Kidney (tissue), 14 donors: Measurements from ENCODE around the gene MUSTN1. TPM values are rescaled to one million over a fixed set of nuclear protein-coding genes. Genes with fewer than 3 reads are reported as not detected.

Experiments used
- DNase-seq, 5 donors: peaks; one replicate each; pipeline ENCODE4 v3.0.0-alpha.2; 2013 to 2020
- FAIRE-seq: peaks from 2 replicates; lab custom pipeline; 2012; peaks lifted over from hg19 to GRCh38; lab: Jason Lieb, UNC
- H3K27ac ChIP-seq, 2 donors: one replicate each; pipeline ENCODE4 v1.7.0; 2013; ENCODE audit warnings: low read depth in 2 of 2, low read length in 2 of 2, inconsistent platforms in 1 of 2
- H3K27me3 ChIP-seq: one replicate; pipeline ENCODE4 v1.7.1; 2013; ENCODE audit warnings: low read length, inconsistent platforms; ENCODE audit not compliant: control insufficient read depth, insufficient read depth
- H3K36me3 ChIP-seq, 3 donors: one replicate each; pipeline versions ENCODE4 v1.7.0 to v1.7.1; 2013; ENCODE audit warnings: low read length in 3 of 3, control low read depth in 1 of 3, inconsistent platforms in 1 of 3; ENCODE audit not compliant: insufficient read depth in 3 of 3, control insufficient read depth in 2 of 3
- H3K4me1 ChIP-seq, 3 donors: one replicate each; pipeline versions ENCODE4 v1.7.0 to v1.7.1; 2013; ENCODE audit warnings: low read length in 3 of 3, inconsistent platforms in 1 of 3, low read depth in 1 of 3; ENCODE audit not compliant: control insufficient read depth in 2 of 3, insufficient read depth in 2 of 3
- H3K4me3 ChIP-seq, 3 donors: one replicate each; pipeline versions ENCODE4 v1.7.0 to v1.8.1; 2013; ENCODE audit warnings: low read length in 3 of 3, control low read depth in 1 of 3, inconsistent platforms in 1 of 3
- H3K9ac ChIP-seq, 3 donors: one replicate each; pipeline versions ENCODE4 v1.7.0 to v1.7.1; 2013; ENCODE audit warnings: low read length in 3 of 3, control low read depth in 1 of 3, inconsistent platforms in 1 of 3
- H3K9me3 ChIP-seq, 3 donors: one replicate each; pipeline versions ENCODE4 v1.7.0 to v1.7.1; 2013; ENCODE audit warnings: low read length in 3 of 3, control low read depth in 1 of 3, inconsistent platforms in 1 of 3; ENCODE audit not compliant: control insufficient read depth in 2 of 3, insufficient read depth in 1 of 3
- CTCF ChIP-seq: IDR thresholded peaks from 3 replicates; pipeline ENCODE4 v1.5.1; 2012; ENCODE audit warnings: mild to moderate bottlenecking, moderate library complexity, borderline replicate concordance; ENCODE audit not compliant: insufficient read depth; ENCODE audit errors: extremely low read depth
- intact Hi-C: fragments of 100-400 bp; cut with DNase I; formaldehyde crosslinking; loops from one replicate; pipeline ENCODE4 v1.11.1; 2022
- polyA plus RNA-seq: library from polyadenylated mRNA; stranded (reverse); fragments of 350-450 nt; fragmentation: Illumina TruSeq; extraction: RNeasy Lipid Tissue Mini Kit (QIAGEN cat#74804); gene quantifications from one replicate; pipeline ENCODE4 v1.2.3, GENCODE V29; 2014; ENCODE audit warnings: low read depth, low replicate concordance; ENCODE audit not compliant: insufficient read depth
- total RNA-seq: library from RNA; stranded (reverse); fragmentation: NEBNext Ultra II Directional; extraction: Animal tissue kit (Norgen Biotek cat#: 25700); gene quantifications from one replicate; pipeline ENCODE4 v1.2.1, GENCODE V29; 2021
- donor health status: control.
- donor health status: control.
- donor health status: control.
- donor health status: control.
- donor health status: control.
- donor health status: DM: yes; HTN: yes; CAD: no.
- donor health status: Normal renal cell carcinoma (clear cell type).

Gene MUSTN1
- total and polyA plus RNA-seq, 2 donors from 2014 or later = 18.6 to 47.8 TPM

DNA sequence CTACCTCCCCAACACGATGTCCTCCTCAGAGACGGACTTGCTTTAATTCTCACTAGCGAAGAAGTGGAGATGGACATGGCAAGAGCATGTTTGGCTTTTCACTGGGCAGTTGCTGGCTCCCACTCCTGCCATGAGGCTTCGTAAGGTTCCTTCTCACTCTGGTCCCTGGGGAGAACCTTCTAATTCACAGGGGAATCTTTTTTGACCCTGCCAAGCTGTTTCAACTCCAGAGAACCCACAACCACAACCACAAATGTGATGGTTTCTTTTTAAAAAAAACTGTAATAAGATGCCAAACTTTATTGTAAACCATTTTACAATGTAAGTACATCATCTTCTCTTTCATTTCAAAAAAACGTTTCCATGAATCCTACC, 1.6 kb upstream of the MUSTN1 start:
- intact Hi-C loops = no loop called here
- no peaks in the 10 kb centered on the region for H3K4me1 ChIP-seq
- no peaks in the 10 kb centered on the region for H3K27me3 ChIP-seq
- DNase-seq (no peak), FAIRE-seq (no peak)
- no peak for TF ChIP-seq CTCF
- no peak overlapping the region for H3K27ac ChIP-seq
- H3K9me3 ChIP-seq = no peaks in the 10 kb centered on the region
- H3K9ac ChIP-seq = no peak overlapping the region
- H3K36me3 ChIP-seq = peaks cover 0 to 10% (median 7%) of the 10 kb centered on the region in 3 donors
- H3K4me3 ChIP-seq = no peak overlapping the region

GRCh38 chr3:52835766-52836470, 1.1 kb upstream of the MUSTN1 start:
- no peaks in the 10 kb centered on the region for H3K9me3 ChIP-seq
- no peak for TF ChIP-seq CTCF
- H3K9ac ChIP-seq = no peak overlapping the region
- DNase-seq (peak in 1 of 5 donors; percentile 43), FAIRE-seq (no peak)
- no peaks in the 10 kb centered on the region for H3K27me3 ChIP-seq
- H3K27ac ChIP-seq = no peak overlapping the region
- H3K4me3 ChIP-seq = no peak overlapping the region
- H3K36me3 ChIP-seq = peaks cover 0 to 9% (median 3%) of the 10 kb centered on the region in 3 donors
- intact Hi-C loops = no loop called here
- H3K4me1 ChIP-seq = no peaks in the 10 kb centered on the region

- no peak overlapping the region for H3K27ac ChIP-seq
- H3K4me3 ChIP-seq = no peak overlapping the region
- H3K9me3 ChIP-seq = no peaks in the 10 kb centered on the region
- intact Hi-C loops = no loop called here
- H3K9ac ChIP-seq = no peak overlapping the region
- TF ChIP-seq CTCF = no peak
- FAIRE-seq (no peak), DNase-seq (peak in 1 of 5 donors; percentile 12)
- peaks cover 0 to 3% (median 0%) of the 10 kb centered on the region in 3 donors for H3K4me1 ChIP-seq
- H3K27me3 ChIP-seq = no peaks in the 10 kb centered on the region
- peaks cover 0 to 4% (median 0%) of the 10 kb centered on the region in 3 donors for H3K36me3 ChIP-seq
Observed at GRCh38 chr3:52833202-52833601, 1.6 kb downstream of the MUSTN1 start.
